LNCAP (cell line): ENCODE measurements around the gene KRTAP12-4.

Source experiments
- TF ChIP-seq, protein P1 (sequence below): fragments of 450-650 bp; IDR thresholded peaks from 2 replicates; pipeline ENCODE4 v1.5.1; 2017; ENCODE audit warnings: mild to moderate bottlenecking

KRTAP12-4 gene

DNA sequence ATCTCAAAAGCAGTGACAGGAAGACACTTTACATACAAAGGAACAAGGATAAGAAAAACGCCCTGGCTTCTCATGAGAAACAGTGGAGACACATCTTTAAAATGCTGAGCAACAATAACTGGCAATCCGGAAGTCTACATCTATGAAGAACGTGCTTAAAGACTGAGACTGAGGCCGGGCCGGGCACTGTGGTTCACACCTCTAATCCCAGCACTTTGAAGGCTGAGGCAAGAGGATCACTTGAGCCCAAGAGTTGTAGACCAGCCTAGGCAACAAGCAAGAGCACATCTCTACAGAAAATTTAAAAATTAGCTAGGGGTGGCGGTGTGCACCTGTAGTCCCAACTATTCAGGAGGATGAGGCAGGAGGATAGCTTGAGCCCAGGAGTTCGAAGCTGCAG is 29.6 kb upstream of the KRTAP12-4 start:
- TF ChIP-seq, protein P1, sequence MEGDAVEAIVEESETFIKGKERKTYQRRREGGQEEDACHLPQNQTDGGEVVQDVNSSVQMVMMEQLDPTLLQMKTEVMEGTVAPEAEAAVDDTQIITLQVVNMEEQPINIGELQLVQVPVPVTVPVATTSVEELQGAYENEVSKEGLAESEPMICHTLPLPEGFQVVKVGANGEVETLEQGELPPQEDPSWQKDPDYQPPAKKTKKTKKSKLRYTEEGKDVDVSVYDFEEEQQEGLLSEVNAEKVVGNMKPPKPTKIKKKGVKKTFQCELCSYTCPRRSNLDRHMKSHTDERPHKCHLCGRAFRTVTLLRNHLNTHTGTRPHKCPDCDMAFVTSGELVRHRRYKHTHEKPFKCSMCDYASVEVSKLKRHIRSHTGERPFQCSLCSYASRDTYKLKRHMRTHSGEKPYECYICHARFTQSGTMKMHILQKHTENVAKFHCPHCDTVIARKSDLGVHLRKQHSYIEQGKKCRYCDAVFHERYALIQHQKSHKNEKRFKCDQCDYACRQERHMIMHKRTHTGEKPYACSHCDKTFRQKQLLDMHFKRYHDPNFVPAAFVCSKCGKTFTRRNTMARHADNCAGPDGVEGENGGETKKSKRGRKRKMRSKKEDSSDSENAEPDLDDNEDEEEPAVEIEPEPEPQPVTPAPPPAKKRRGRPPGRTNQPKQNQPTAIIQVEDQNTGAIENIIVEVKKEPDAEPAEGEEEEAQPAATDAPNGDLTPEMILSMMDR, result no peak

DNA sequence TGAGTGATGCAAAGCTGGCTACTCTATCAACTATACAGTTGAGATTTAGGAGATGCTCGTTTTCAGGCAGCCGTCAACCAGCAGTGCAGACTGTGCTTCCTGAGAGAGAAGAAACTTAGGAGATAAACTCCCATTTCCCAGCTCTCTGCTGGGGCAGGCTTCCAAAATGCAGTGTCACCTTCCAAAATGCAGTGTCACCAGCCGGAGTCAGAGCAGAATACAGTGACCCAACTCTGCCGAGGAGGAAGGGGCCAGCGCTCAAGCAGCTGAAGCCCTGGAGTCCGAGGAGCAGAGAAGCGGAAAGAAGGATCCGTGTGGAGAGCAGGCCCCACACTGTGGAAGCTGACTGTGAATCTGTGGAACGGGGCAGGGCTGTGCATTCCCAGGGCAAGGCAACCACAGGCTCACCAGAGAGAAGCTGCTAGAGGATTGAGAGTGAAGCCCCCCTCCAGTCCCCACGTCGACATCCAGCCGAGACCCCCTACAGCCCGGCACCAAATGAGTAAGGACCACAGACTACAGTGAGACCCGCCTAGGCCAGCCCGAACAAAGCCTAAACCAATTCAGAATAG is 28.2 kb upstream of the KRTAP12-4 start:
- TF ChIP-seq, protein P1, result no peak

DNA sequence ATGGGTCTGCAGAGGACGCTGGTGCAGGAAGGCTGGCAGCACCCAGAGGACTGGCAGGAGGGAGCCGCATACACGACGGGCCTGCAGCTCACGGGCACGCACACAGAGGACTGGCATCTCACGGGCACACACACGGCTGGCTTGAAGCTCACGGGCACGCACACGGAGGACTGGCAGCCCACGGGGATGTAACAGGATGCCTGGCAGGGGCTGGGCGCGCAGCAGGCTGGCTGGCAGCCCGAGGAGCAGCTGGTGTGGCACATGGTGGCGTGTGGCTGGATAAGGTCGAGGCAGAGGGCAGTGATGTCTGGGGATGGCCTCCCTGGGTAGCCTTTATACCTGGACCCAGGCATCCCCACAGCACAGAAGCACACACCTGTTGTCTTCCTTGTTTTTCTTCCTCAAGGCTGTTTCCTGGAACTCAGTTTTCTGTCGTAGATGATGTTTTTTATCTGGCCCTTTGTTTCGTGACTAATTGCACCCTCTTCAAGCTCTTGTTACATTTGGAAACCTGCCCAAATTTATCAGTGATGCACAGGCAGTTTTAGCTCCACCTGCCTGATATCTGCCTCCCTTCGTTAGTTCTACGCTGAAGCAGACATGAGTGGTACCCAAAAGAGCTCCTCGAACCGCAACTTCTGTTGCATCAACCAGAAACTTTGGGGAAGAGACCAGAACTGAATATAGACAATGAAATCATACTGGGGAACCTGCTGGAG is 27.6 kb upstream of the KRTAP12-4 start, which contains the start of gene KRTAP12-1:
Gene KRTAP12-1 (minus strand): TSS at position 303 of the 719 bp plus-strand sequence. CDS start 40 bp downstream, at position 263.
- TF ChIP-seq, protein P1, result no peak

DNA sequence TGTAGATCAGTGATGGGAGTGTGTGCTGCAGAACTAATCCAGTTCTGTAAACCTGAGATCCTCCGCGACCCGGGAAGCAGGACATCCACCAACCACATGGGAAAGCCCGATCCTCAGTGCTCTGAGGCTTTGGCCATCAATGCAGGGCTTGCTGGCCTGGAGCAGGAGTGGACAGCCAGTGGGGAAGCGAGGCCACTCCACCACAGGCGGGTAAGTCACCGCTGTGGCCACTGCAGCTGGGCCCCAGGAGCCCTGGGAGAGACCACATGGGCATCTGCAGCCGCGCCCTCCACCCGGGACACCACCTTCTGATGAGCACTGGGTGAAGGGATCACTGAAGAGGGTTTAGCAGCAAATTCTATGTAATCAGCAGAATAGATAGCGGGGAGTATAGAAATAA is 26.7 kb upstream of the KRTAP12-4 start:
- TF ChIP-seq, protein P1, result no peak

DNA sequence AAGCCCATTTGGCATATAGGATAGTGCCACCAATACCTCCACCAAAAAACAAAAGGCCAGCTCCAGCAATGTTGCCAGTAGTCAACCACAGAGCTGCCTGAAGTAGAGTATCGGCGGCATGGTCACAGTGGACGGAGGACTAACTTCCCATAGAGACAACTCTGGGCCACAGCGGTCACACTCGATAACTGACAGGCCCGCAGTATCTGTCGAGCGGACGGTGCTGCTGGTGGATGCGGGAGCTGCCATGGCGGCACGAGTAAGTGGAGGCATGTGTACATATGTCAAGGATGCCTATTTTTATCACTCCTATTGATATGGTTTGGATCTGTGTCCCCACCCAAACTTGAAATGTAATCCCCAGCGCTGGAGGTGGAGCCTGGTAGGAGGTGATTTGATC is 23.4 kb upstream of the KRTAP12-4 start:
- TF ChIP-seq, protein P1, result no peak

DNA sequence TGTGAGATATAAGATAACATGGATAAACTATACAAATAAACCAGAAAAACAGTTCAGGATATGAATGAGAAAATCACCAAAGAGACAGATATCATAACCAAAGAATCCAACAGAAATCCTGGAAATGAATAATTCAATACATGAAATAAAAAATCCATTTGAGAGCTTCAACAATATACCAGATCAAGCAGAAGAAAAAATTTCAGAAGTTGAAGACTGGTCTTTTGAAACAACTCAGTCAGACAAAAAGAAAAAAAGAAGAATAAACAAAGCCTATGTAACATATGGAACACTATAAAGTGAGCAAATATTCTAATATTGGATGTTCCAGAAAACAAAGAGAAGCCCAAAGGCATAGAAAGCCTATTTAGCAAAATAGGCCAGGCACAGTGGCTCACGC is 17.5 kb upstream of the KRTAP12-4 start:
- TF ChIP-seq, protein P1, result no peak

DNA sequence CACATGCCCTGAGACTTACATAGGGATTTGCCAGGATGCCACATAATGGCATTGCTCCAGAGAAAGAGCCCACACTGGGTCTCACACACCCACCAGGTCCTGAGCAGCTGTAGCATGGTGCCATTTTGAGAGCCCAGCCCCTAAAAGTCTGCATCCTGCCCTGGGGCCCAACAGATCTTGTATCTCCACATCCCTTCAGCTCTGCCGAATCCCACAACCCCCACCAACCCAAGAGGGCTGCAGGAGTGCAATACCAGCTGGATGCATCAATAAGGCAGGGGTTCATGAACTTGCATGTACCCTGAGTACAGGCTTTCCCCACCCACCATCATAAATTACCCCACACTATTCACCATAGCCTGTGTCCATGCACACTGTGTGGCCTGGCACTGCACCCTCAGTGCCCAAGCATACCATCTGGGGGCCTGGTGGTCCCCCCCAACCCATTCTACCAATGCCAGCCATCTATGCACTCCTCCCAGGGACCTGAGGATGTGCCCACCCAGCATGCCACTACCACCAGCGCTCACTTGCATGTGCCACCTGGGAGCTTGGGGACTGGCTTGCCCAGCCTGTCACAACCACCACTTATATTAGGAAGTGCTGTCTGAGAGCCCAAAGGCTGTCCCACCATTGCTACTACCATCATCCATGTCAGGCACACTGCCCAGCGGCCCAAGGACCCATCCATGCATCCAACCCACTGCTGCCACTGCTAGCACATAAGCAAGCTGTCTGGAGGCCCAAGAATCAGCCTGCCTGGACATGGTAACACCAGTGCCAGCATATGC is 16.4 kb upstream of the KRTAP12-4 start:
- TF ChIP-seq, protein P1, result no peak
